Right atrium auricular region (tissue), 2 donors: ENCODE measurements around the gene PRDM7. TPM values are rescaled to one million over a fixed set of nuclear protein-coding genes. Genes with fewer than 3 reads are reported as not detected.

Experiments used
- DNase-seq: peaks from one replicate; pipeline ENCODE4 v3.0.0-alpha.2; 2019; ENCODE audit warnings: low spot score
- H3K27ac ChIP-seq, 2 donors: fragments of 200-600 bp; sonication (generic); 1 replicate in 1 of 2; 2 replicates in 1 of 2; pipeline ENCODE4 v1.5.1; 2016 to 2019
- H3K27me3 ChIP-seq, 2 donors: fragments of 200-600 bp; sonication (generic); one replicate each; pipeline versions ENCODE4 v1.5.1 to v1.6.0; 2017 to 2019
- H3K36me3 ChIP-seq: fragments of 200-600 bp; sonication (generic); one replicate; pipeline ENCODE4 v1.5.1; 2016
- H3K4me1 ChIP-seq, 2 donors: fragments of 200-600 bp; sonication (generic); one replicate each; pipeline versions ENCODE4 v1.5.1 to v1.6.0; 2017 to 2019
- H3K4me3 ChIP-seq, 2 donors: fragments of 200-600 bp; sonication (generic); 1 replicate in 1 of 2; 2 replicates in 1 of 2; pipeline ENCODE4 v1.5.1; 2017 to 2019; ENCODE audit warnings: mild to moderate bottlenecking in 1 of 2, moderate library complexity in 1 of 2
- H3K9me3 ChIP-seq, 2 donors: fragments of 200-600 bp; sonication (generic); one replicate each; pipeline ENCODE4 v1.5.1; 2019
- total RNA-seq, 2 donors: library from RNA; depleted of rRNA; stranded (reverse); fragments of >200 nt; gene quantifications; one replicate each; pipeline ENCODE4 v1.1.0, GENCODE V29; 2016
- TF ChIP-seq, protein P1 (sequence below), 2 donors: fragments of 200-600 bp; sonication (generic); IDR thresholded peaks; one replicate each; pipeline ENCODE4 v1.5.1; 2019; ENCODE audit warnings: antibody characterized with exemption in 2 of 2

Gene PRDM7
- total RNA-seq, 2 donors from 2014 or later, result not detected

DNA sequence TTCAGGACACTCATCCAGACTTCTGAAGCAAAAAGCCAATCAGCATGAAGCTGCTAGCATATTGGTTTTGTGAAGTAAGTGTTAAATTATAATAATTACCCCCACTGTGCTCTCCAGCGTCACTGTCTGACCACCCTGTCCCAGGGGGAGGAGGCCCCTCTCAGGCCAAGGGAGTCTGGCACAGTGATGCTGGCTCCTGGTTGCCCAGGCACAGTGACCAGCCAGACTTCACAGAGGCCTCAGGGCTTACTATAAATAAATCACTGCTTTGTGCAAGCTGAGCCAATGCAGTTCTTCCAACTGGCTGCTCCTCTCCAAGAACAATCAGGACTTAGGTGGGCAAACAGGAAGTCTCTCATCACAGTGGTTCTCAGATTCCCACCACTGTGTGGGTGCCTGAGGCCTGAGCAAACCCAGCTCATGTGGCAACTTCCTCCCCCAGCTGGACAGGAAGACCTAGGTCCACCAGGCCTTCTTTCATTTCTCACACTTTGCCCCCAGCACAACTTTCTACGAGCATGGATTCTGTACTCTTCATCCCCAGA is 56.2 kb downstream of the PRDM7 start:
- no peaks in the 10 kb centered on the region for H3K36me3 ChIP-seq
- no peak overlapping the region for H3K27ac ChIP-seq
- TF ChIP-seq, protein P1, sequence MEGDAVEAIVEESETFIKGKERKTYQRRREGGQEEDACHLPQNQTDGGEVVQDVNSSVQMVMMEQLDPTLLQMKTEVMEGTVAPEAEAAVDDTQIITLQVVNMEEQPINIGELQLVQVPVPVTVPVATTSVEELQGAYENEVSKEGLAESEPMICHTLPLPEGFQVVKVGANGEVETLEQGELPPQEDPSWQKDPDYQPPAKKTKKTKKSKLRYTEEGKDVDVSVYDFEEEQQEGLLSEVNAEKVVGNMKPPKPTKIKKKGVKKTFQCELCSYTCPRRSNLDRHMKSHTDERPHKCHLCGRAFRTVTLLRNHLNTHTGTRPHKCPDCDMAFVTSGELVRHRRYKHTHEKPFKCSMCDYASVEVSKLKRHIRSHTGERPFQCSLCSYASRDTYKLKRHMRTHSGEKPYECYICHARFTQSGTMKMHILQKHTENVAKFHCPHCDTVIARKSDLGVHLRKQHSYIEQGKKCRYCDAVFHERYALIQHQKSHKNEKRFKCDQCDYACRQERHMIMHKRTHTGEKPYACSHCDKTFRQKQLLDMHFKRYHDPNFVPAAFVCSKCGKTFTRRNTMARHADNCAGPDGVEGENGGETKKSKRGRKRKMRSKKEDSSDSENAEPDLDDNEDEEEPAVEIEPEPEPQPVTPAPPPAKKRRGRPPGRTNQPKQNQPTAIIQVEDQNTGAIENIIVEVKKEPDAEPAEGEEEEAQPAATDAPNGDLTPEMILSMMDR (IDR thresholded peaks at IDR 0.05), result no peak
- H3K4me3 ChIP-seq, result no peak overlapping the region
- H3K9me3 ChIP-seq, result no peaks in the 10 kb centered on the region
- H3K4me1 ChIP-seq, result peaks cover 0 to 34% of the 10 kb centered on the region in 2 donors
- no peak for DNase-seq
- H3K27me3 ChIP-seq, result no peaks in the 10 kb centered on the region

DNA sequence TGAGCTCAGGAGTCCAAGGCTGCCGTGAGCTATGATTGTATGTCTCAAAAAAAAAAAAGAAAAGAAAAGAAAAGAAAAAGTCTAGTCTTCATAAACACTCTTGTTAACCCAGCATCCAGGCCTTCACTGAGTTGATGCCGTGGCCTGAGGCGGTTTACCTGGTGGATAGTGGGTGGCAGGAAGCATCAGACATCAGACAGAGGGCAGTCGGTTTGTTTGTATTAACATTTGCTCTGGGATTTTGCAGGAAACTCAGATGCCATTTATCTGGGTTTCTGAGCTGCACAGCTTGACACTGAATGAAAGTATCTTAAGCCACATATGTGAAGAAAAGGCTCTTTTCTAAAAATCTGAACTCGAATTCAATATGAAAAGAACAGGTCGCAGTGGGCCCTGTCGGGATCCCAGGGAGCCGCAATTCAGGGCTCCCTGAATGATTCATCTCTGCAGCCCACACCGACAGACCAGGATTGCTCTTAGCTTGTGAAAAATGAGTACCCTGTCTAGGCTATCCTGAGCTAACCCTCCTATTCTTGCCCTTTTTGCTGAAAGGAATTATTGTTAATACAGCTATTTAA is 56.8 kb downstream of the PRDM7 start:
- H3K27me3 ChIP-seq, result no peaks in the 10 kb centered on the region
- H3K4me3 ChIP-seq, result no peak overlapping the region
- TF ChIP-seq, protein P1 (IDR thresholded peaks at IDR 0.05), result no peak
- peaks cover 0 to 34% of the 10 kb centered on the region in 2 donors for H3K4me1 ChIP-seq
- no peak overlapping the region for H3K27ac ChIP-seq
- no peaks in the 10 kb centered on the region for H3K36me3 ChIP-seq
- no peaks in the 10 kb centered on the region for H3K9me3 ChIP-seq
- DNase-seq, result no peak

DNA sequence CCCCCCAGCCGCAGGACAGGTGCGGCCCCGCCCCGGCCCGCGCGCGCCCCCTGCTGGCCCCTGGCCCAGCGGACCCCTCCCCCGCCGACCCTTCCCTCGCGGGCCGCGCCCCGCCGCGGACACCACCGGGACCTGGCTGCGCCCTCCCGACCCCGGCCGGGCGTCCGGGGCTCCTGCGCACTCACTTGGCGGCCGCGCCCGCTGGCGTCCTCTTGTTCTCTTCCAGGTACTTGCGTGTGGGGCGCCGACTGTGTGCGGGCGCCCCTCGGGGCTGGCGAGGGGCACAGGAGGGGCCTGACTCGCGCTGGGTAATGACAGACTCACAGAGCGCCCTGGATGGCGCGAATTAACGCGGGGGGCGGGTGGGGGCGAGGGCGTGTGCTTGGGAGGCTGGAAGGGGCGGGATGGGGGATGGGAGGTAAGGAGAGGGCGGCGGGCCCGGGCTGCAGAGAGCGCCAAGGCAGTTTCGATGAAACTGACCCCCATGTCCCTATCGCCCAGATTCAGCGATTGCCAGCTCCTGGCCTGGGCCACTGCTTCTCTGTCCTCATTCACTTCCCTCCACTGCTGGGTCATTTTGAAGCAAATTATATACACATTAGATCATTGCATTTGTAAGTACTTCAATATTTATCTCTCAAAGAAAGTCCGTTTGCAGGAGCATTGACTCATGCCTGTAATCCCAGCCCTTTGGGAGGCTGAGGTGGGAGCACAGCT is 57.4 kb downstream of the PRDM7 start:
- H3K4me3 ChIP-seq, result peak overlapping the region; percentile 66 to 76
- H3K9me3 ChIP-seq, result no peaks in the 10 kb centered on the region
- peaks cover 0 to 34% of the 10 kb centered on the region in 2 donors for H3K4me1 ChIP-seq
- no peak overlapping the region for H3K27ac ChIP-seq
- TF ChIP-seq, protein P1 (IDR thresholded peaks at IDR 0.05), result peak; percentile 39 to 40
- no peaks in the 10 kb centered on the region for H3K36me3 ChIP-seq
- no peak for DNase-seq
- no peaks in the 10 kb centered on the region for H3K27me3 ChIP-seq

DNA sequence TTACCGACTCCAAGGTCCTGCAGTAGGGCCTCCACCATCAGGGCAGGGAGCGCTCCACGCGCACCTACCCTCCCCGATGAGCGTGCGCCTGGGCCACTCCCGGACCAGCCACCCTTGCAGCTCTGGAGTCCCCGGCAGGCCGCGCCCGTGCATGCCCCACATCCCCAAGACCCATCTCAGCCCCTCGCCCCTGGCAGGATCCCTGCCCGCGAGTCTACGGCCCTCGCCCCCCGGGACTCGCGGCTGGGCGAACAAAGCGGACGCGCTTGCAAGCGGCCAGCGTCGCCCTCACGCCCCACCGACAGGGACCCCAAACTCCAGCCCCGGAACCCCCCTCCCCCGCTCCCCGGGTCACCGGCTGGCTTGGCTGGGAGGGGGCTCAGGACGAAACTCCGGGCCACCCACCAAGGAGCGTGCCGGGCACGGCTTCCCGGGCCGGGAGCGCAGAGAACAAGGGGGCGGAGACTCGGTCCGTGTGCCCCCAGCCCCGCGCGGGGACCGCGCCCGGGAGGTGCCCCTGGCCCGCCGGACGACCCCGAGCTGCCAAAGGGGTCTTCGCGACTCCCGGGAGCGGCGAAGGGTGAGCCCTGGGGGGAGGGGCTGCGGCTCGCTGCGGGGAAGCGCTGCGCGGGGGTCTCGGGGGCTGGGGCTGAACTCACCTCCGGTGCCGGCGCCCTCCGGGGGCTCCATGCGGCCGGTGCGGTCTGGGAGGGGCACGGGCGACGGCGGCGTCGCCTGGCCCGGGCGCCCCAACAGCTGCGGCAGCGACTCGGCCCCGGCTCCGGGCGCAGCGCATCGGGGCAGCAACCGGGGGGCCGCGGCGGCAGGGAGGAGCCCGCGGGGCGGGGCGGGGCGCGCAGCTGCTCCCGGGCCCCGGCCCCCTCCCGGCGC is 58.2 kb downstream of the PRDM7 start, which contains the start of gene DBNDD1:
Gene DBNDD1 (minus strand): TSS at position 805 of the 891 bp plus-strand sequence. CDS start 115 bp downstream, at position 690.
- Histone ChIP-seq H3K36me3 (no peaks in the 10 kb centered on the region), H3K27me3 (no peaks in the 10 kb centered on the region), H3K9me3 (no peaks in the 10 kb centered on the region), H3K4me1 (peaks cover 0 to 34% of the 10 kb centered on the region in 2 donors), H3K27ac (peak within 1 kb of the TSS in 1 of 2 donors; percentile 48), H3K4me3 (peak within 1 kb of the TSS; percentile 68 to 76)
- TF ChIP-seq, protein P1 (IDR thresholded peaks at IDR 0.05), result no peak
- DNase-seq, result no peak

DNA sequence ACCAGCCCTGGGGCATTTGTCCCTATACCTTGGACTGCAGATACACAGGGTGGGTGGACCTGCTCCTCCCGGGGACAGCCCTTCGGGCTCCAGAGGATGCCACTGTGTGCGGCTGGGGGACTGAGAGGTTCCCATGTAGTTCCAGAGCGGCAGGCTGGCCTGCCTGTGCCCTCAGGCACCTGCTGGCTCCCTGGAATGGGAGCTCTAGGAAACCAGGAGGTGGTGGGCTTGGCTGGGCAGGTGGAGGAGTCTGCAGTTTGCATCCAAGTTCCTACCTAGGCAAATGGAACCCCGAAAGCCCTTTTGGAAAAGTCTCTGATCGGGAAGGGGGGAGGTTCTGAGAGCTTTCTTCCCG is 58.9 kb downstream of the PRDM7 start:
- DNase-seq, result no peak
- peak overlapping the region in 1 of 2 donors; percentile 76 for H3K4me3 ChIP-seq

More for the DNA sequence above, 58.9 kb downstream of the PRDM7 start:
- H3K4me1 ChIP-seq, result peaks cover 0 to 32% of the 10 kb centered on the region in 2 donors
- no peak overlapping the region for H3K27ac ChIP-seq
- TF ChIP-seq, protein P1 (IDR thresholded peaks at IDR 0.05), result no peak
- no peaks in the 10 kb centered on the region for H3K27me3 ChIP-seq
- no peaks in the 10 kb centered on the region for H3K36me3 ChIP-seq
- H3K9me3 ChIP-seq, result no peaks in the 10 kb centered on the region
